ENCODE results near the gene OXLD1.

- TF ChIP-seq CTCF (IDR thresholded peaks at IDR 0.05) (no peak), POLR2AphosphoS5 (IDR thresholded peaks at IDR 0.05) (no peak), POLR2A (IDR thresholded peaks at IDR 0.05; ENCODE audit: low read depth) (no peak)
These were observed 18.7 kb upstream of the OXLD1 start for GRCh38 chr17:81685108-81685507.
